Measurements from ENCODE around the gene UBE2Q1.
A peak's percentile ranks its signal among the peaks of the same experiment; 100 is the strongest.
"Not testable (repeated sequence)": the region's sequence is repeated elsewhere in the genome, so short reads cannot be mapped to it uniquely, and the experiment has no call there.

UBE2Q1 gene

GRCh38 chr1:154549202-154549770 lies 9.2 kb downstream of the UBE2Q1 start:
- DNase-seq = no peak

- no peak for DNase-seq
Observed at GRCh38 chr1:154548028-154548427, 10.4 kb downstream of the UBE2Q1 start.

DNA sequence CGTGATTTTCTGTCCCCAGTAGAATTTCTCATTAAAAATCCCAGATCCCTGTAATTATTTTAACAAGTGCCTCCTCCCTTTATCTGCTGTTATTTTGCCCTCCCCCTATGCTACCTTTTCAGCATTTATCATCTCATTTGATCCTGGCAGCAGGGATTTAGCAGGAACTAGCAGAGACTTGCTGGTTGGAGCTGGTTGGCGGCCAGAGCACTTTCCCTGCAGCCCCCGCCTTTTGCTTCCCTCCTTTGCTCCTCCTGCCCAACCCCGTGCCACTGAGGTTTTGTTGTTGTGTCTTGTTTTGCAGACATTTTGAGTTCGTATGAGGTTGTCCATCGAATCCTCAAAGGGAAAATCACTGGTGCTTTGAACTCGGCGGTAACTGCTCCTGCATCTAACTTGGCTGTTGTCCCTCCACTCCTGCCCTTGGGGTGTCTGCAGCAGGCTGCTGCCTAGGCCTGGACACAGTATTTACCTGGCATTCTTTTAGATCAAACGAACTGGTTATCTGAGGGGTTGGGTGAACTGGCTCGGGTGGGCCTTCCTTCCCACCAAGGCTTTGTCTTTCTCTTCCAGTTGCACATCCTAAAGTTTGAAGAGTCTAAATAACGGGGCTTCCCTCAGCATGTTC lies 11.2 kb downstream of the UBE2Q1 start:
- DNase-seq = no peak

DNA sequence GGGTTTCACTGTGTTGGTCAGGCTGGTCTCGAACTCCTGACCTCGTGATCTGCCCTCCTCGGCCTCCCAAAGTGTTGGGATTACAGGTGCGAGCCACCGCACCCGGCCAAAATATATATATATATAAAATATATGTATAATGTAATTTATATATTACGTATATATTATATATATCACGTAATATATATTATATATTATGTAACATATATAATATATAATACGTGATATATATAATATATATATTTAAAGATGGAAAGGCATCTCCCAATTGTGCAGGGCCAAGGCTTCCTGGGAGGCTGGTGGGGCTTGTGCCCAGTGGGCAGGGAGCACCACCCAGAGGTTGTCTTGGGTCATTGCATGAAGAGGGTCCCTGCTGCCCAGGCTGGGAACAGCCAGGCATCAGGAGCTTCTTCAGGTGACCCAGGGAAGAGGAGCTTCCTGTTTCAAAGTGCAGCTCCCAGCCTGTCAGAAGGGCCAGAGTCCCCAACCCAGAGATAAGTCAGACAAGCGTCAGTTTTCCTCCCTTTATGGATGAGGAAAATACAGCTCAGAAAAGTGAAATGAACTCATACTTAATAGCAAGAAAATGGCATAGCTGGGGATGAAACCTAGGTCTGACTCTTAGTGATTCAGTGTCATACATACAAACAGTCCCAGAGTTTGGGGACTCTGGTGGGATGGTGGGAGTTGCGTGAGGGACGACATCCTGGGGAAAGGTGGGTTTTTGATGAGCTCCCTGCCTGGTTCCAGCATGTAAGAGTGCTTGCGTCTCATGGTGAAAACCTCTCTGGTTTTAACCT lies 12.0 kb downstream of the UBE2Q1 start:
- DNase-seq = peak; percentile 80 to 87

DNA sequence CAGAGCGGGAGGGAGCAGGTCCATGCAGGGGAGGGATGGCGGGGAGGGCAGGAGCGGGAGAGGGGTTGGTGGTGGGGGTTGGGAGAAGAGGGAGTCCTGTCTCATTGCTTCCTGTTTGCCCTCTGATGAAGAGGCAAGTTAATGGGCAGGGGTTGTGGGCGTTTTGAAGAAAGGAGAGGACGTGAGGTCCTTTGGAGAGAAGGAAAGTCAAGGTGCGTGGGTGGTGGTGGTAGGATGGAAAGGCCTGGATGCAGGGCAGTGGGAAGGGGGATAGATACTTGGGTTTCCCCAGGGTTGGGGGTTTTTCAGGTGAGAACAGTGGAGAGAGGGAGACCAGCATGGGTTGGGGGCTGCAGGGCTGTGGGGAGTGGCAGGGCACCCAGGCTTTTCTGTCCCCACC lies 17.2 kb downstream of the UBE2Q1 start:
- no peak for DNase-seq

GRCh38 chr1:154539486-154540483 lies 18.7 kb downstream of the UBE2Q1 start:
- DNase-seq = no peak

DNA sequence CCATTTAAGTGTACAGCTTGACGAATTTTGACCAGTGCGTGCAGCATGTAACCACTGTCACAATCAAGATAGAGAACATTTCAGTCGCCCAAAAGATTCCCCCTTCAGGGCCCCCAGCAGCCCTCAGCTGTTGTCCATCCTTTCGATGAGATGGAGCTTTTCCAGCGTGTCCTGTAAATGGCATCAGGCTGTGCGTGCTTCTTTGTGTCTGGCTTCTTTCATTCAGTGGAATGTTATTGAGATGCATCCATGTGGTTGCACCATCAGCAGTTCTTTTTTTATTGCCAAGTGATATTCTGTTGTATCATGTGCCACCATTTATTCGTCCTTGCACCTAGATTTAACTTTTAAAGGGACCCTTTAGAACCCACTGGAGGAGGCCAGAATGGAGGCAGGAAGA lies 21.9 kb downstream of the UBE2Q1 start:
- DNase-seq = no peak

DNA sequence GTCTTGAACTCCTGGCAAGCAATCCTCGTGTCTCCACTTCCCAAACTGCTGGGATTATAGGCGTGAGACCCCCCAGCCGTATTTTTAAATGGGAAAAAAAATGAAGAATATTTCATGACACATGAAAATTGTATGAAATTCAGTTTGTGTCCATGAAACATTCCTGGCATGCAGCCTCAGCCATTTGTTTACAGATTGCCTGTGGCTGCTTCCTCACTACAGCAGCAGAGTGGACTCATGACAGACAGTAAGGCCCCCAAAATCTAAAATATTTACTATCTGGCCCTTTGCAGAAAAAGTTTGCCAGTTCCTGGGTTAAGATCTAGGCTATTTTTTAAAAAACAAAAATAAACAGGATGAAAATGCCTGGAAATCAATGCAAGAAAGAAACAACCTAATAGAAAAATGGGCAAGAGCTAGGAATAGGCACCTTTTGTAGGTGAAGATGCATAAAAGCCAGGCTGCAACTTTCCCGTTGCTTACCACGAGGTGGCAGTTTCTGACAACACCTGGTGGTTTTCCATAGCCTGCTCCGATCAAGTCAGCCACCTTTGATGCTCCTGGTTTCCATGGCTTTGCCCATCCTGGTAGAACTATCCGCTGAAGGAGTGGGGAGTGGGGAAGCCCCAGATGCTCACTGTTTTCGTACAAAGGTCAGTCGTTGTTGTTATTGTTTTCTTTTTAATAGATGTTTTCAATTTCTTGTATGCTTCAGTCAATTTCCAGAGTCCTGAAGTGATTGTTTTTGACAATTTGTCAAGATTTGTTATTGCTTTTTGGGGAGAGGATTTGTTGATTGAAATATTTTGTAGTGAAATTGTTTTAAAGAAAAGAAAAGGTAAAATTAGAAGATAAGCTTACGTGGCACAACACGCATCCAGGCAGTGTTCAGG lies 24.3 kb downstream of the UBE2Q1 start:
- peak; percentile 82 to 85 for DNase-seq

DNA sequence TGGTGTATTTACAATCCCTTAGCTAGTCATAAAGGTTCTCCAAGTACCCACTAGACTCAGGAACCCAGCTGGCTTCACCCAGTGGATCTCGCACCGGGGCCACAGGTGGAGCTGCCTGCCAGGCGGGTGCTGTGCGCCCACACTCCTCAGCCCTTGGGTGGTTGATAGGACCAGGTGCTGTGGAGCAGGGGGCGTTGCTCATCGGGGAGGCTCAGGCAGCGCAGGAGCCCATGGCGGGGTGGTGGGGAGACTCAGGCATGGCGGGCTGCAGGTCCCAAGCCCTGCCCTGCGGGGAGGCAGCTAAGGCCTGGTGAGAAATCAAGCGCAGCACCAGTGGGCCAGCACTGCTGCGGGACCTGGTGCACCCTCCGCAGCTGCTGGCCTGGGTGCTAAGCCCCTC lies 26.5 kb downstream of the UBE2Q1 start:
- not testable (repeated sequence) for DNase-seq

DNA sequence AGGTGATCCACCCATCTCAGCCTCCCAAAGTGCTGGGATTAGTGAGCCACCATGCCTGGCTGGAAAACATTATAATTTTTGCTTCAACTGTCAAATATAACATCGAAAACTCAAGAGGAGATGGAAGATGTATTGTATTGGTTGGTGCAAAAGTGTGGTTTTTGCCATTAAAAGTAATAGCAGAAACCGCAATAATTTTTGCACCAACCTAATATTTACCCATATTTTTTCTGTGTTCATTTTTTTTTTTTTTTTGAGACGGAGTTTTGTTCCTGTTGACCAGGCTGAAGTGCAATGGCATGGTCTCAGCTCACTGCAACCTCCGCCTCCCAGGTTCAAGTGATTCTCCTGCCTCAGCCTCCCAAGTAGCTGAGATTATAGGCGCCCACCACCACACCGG lies 29.2 kb downstream of the UBE2Q1 start:
- no peak for DNase-seq

DNA sequence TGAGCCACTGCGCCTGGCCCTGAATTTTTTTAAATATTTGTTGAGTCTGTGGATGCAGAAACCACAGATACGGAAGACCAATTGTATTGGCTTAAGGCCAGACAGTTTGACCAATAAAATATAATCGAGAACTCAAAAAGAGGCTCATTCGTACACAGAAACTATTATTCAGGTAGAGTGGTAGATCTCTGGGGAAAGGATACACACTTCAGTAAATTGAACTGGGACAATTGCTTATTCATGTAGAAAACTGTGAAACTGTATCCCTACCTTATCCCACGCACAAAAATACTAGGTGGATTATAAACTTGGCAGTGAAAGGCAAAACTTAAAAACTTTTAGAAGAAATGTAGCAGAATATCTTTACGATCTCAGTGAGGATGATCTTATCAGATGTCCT lies 31.3 kb downstream of the UBE2Q1 start:
- no peak for DNase-seq

- DNase-seq = no peak
Observed at GRCh38 chr1:154524881-154525280, 33.6 kb downstream of the UBE2Q1 start.

GRCh38 chr1:154521695-154522094 lies 36.8 kb downstream of the UBE2Q1 start:
- peak in 1 of 2 experiments; percentile 8 for DNase-seq

DNA sequence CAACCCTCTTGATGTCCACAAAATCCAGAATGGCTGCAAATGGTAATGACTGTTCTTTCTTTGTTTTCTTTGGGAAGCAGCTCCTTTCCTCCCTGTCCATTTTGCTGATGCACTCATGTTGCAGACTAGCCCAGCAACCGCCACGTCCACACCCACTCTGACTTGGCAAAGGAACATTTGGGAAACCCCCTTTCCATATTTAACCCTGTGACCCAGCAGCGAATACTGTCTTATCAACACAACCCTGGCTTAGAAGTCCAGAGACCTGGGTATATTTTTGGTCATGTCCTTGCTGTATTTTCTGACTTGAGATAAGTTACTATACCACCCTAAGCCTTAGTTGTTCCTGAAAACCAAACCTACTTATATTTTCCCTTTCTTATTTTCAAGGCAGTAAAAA lies 38.1 kb downstream of the UBE2Q1 start:
- no peak for DNase-seq

GRCh38 chr1:154519591-154519991 lies 38.9 kb downstream of the UBE2Q1 start:
- no peak for DNase-seq

DNA sequence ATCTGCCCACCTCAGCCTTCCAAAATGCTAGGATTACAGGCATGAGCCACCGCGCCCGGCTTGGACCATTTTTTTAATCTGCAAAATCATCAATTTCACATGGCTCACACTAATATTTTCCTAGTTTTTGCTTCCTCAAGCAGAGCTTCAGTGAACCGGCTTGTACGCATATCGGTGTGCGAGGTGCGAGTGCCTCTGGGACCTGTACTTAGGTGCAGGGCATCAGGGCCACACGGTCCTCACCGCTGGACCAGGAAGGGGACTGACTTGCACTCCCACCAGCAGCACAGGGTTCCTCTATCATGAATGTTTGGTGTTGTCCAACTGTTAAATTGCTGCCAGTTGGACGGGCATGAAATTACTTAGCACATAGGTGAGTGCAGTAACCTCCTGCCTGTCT lies 40.8 kb downstream of the UBE2Q1 start:
- no peak for DNase-seq

DNA sequence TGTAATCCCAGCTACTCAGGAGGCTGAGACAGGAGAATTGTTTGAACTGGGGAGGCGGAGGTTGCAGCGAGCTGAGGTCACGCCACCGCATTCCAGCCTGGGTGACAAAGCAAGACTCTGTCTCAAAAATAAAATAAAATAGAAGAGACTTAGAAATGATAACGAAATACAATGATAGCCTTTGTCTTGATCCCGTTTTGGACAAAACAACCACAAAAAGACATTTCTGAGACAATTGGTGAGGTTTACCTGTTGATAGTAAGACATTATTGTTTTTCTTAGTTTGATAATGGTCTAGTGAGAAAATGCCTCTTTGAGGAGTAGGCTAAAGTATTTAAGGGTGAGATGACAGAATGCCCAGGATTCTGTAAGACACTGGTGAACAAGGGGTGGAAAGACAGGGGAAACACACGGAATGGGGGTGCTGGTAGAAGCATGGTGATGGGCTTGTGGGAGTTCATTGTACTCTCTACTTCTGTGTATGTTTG lies 44.4 kb downstream of the UBE2Q1 start:
- DNase-seq = no peak

DNA sequence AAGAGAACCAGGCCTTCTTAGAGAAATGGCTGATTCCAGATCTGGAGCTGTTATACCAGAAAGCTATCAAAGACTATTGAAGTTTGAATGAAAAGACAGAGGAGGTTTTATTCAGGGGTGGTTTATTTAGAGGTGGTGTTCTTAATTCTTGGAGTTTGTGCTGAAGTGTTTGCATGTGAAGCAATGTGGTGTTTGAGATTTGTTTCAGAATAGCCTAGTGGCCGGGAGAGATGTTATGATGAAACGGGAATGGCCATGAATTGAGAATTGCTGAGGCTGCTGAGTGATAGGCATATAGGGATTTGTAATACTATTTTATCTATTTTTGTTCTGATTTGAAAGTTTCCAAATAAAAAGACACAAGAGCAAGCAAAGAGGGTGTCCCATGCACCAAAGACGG lies 45.7 kb downstream of the UBE2Q1 start:
- DNase-seq = no peak

- DNase-seq = no peak
Observed at GRCh38 chr1:154503898-154504297, 54.6 kb downstream of the UBE2Q1 start.

DNA sequence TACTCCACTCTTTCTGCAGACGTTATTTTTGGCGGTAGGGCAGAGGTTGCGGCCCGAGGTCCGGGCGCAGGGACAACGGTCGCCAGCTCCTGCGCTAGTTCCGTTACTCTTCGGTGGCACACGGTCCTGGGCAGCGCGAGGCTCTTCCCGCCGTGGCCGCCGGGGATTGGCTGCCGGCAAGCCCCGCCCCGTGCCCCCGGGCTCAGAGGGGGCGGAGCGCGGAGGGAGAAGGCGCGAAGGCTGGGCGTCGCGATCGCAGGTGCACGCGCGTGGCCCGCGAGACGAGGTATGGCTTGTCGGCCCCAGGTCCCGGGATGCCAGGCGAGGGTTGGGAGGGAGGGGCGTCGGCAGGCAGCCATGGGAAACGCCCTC lies 55.7 kb downstream of the UBE2Q1 start:
- DNase-seq = no peak

GRCh38 chr1:154502066-154502743 lies 56.3 kb downstream of the UBE2Q1 start, which contains the start of the genes SHE and TDRD10:
TSS of gene SHE (minus strand) at chr1:154502412. CDS start at chr1:154502026, 386 bp downstream.
TSS of gene TDRD10 (plus strand) at chr1:154502219. CDS start at chr1:154506904, 4,685 bp downstream.
- no peak for DNase-seq
